Loucy (cell line): ENCODE data around the gene TLE3.

ENCODE experiments used
- H2AFZ ChIP-seq: fragments of 200-600 bp; sonication (generic); 2 replicates; pipeline ENCODE4 v1.6.0; 2016; ENCODE audit warnings: antibody characterized with exemption, mild to moderate bottlenecking, low read length, moderate library complexity
- H3F3A ChIP-seq: fragments of 200-600 bp; 2 replicates; pipeline ENCODE4 v1.6.0; 2016; ENCODE audit warnings: antibody characterized with exemption, low read depth, mild to moderate bottlenecking
- H3K27me3 ChIP-seq: fragments of 200-600 bp; sonication (generic); 2 replicates; pipeline ENCODE4 v1.6.1; 2014; ENCODE audit warnings: low read length, mild to moderate bottlenecking; ENCODE audit not compliant: insufficient read depth, poor library complexity, severe bottlenecking
- H3K36me3 ChIP-seq: fragments of 200-600 bp; sonication (generic); 2 replicates; pipeline ENCODE4 v1.6.1; 2016; ENCODE audit warnings: low read length; ENCODE audit not compliant: insufficient read depth
- H3K4me1 ChIP-seq: fragments of 200-600 bp; sonication (generic); 2 replicates; pipeline ENCODE4 v1.5.1; 2014; ENCODE audit warnings: low read length, mild to moderate bottlenecking; ENCODE audit not compliant: insufficient read depth, poor library complexity, severe bottlenecking
- H3K4me2 ChIP-seq: fragments of 200-600 bp; sonication (generic); 2 replicates; pipeline ENCODE4 v1.6.0; 2014; ENCODE audit warnings: antibody characterized with exemption, low read length, low read depth, mild to moderate bottlenecking; ENCODE audit not compliant: poor library complexity, severe bottlenecking
- H3K4me3 ChIP-seq: fragments of 200-600 bp; sonication (generic); 2 replicates; pipeline ENCODE4 v1.5.1; 2014; ENCODE audit warnings: low read length, mild to moderate bottlenecking, mixed read lengths; ENCODE audit not compliant: poor library complexity, severe bottlenecking
- H3K79me2 ChIP-seq: fragments of 200-600 bp; sonication (generic); 2 replicates; pipeline ENCODE4 v1.6.1; 2014; ENCODE audit warnings: low read length; ENCODE audit not compliant: insufficient read depth
- H3K9ac ChIP-seq: fragments of 200-600 bp; sonication (generic); 2 replicates; pipeline ENCODE4 v1.6.0; 2014; ENCODE audit warnings: mild to moderate bottlenecking, low read depth, low read length, moderate library complexity; ENCODE audit not compliant: poor library complexity, severe bottlenecking
- H3K9me2 ChIP-seq: fragments of 200-600 bp; sonication (generic); replicated peaks from 2 replicates; pipeline ENCODE4 v1.6.1; 2016; ENCODE audit warnings: low read depth, low read length, mixed read lengths
- H3K9me3 ChIP-seq: fragments of 200-600 bp; sonication (generic); 2 replicates; pipeline ENCODE4 v1.6.1; 2014; ENCODE audit warnings: mild to moderate bottlenecking, antibody characterized with exemption, low read length, low read depth; ENCODE audit not compliant: insufficient read depth
- H4K20me1 ChIP-seq: fragments of 200-600 bp; sonication (generic); 2 replicates; pipeline ENCODE4 v1.6.0; 2014; ENCODE audit warnings: antibody characterized with exemption, low read length, mild to moderate bottlenecking; ENCODE audit not compliant: insufficient read depth, poor library complexity, severe bottlenecking
- EZH2phosphoT487 ChIP-seq: fragments of 200-600 bp; IDR thresholded peaks from 2 replicates; pipeline ENCODE4 v1.6.1; 2018; ENCODE audit warnings: antibody characterized with exemption, mild to moderate bottlenecking, moderate library complexity, borderline replicate concordance
- TF ChIP-seq, protein P1 (sequence below): fragments of 200-600 bp; sonication (generic); conservative IDR thresholded peaks from 2 replicates; pipeline ENCODE4 v1.5.1; 2014; ENCODE audit warnings: mild to moderate bottlenecking, antibody characterized with exemption, low read length

TLE3 gene

GRCh38 chr15:70031261-70031660, 66.5 kb downstream of the TLE3 start:
- Histone ChIP-seq H2AFZ (no peak overlapping the region), H3F3A (no peaks in the 10 kb centered on the region), H3K4me3 (no peak overlapping the region), H3K4me2 (no peak overlapping the region), H3K9ac (no peak overlapping the region), H4K20me1 (no peaks in the 10 kb centered on the region), H3K36me3 (no peaks in the 10 kb centered on the region), H3K9me3 (no peaks in the 10 kb centered on the region), H3K9me2 (no peaks in the 10 kb centered on the region), H3K27me3 (no peaks in the 10 kb centered on the region), H3K4me1 (no peaks in the 10 kb centered on the region), H3K79me2 (no peaks in the 10 kb centered on the region)
- TF ChIP-seq EZH2phosphoT487: no peak
- TF ChIP-seq, protein P1, sequence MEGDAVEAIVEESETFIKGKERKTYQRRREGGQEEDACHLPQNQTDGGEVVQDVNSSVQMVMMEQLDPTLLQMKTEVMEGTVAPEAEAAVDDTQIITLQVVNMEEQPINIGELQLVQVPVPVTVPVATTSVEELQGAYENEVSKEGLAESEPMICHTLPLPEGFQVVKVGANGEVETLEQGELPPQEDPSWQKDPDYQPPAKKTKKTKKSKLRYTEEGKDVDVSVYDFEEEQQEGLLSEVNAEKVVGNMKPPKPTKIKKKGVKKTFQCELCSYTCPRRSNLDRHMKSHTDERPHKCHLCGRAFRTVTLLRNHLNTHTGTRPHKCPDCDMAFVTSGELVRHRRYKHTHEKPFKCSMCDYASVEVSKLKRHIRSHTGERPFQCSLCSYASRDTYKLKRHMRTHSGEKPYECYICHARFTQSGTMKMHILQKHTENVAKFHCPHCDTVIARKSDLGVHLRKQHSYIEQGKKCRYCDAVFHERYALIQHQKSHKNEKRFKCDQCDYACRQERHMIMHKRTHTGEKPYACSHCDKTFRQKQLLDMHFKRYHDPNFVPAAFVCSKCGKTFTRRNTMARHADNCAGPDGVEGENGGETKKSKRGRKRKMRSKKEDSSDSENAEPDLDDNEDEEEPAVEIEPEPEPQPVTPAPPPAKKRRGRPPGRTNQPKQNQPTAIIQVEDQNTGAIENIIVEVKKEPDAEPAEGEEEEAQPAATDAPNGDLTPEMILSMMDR: no peak

DNA sequence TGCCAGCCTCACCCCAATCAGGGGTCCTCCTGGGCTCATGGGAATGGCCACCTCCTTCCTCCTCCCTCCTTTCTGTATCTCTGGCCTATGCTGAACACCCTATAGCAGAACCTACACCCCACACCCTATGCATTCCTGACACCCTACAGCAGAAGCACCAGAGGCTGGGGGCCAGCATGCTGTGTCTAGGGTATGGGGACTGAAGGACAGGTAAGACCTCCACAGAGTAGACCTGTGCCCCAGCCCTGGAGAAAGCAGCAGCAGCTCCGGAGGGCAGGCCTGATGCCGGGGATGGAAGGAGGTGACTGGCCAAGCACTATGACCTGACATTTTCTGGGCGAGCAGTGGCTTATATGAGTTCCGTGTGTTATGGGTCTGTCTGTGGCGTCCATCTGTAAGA, 66.9 kb downstream of the TLE3 start:
- H3K4me2 ChIP-seq: no peak overlapping the region
- H3K79me2 ChIP-seq: no peaks in the 10 kb centered on the region
- H3K9ac ChIP-seq: no peak overlapping the region
- no peaks in the 10 kb centered on the region for H3K36me3 ChIP-seq
- H3K27me3 ChIP-seq: no peaks in the 10 kb centered on the region
- H3F3A ChIP-seq: no peaks in the 10 kb centered on the region
- no peaks in the 10 kb centered on the region for H4K20me1 ChIP-seq
- H3K9me3 ChIP-seq: no peaks in the 10 kb centered on the region
- H3K4me3 ChIP-seq: no peak overlapping the region
- TF ChIP-seq, protein P1: no peak
- no peak overlapping the region for H2AFZ ChIP-seq
- no peaks in the 10 kb centered on the region for H3K9me2 ChIP-seq
- H3K4me1 ChIP-seq: no peaks in the 10 kb centered on the region

- TF ChIP-seq, protein P1: no peak
- no peak for TF ChIP-seq EZH2phosphoT487
- no peaks in the 10 kb centered on the region for H4K20me1 ChIP-seq
- no peaks in the 10 kb centered on the region for H3K4me1 ChIP-seq
- H2AFZ ChIP-seq: no peak overlapping the region
- H3F3A ChIP-seq: no peaks in the 10 kb centered on the region
- H3K4me2 ChIP-seq: no peak overlapping the region
- H3K36me3 ChIP-seq: no peaks in the 10 kb centered on the region
- H3K9me2 ChIP-seq: no peaks in the 10 kb centered on the region
- no peak overlapping the region for H3K4me3 ChIP-seq
- no peaks in the 10 kb centered on the region for H3K79me2 ChIP-seq
- H3K9me3 ChIP-seq: no peaks in the 10 kb centered on the region
- no peak overlapping the region for H3K9ac ChIP-seq
- H3K27me3 ChIP-seq: no peaks in the 10 kb centered on the region
Measured at GRCh38 chr15:70029297-70029701, 68.4 kb downstream of the TLE3 start.
